ENCODE measurements around the gene CBLN4. TPM values are rescaled to one million over a fixed set of nuclear protein-coding genes. Genes with fewer than 3 reads are reported as not detected.

The CBLN4 gene
- total and polyA plus RNA-seq, 10 of the 15 experiments (the other 5 are each of a cell fraction or from before 2014, with no cell fraction given): not detected

DNA sequence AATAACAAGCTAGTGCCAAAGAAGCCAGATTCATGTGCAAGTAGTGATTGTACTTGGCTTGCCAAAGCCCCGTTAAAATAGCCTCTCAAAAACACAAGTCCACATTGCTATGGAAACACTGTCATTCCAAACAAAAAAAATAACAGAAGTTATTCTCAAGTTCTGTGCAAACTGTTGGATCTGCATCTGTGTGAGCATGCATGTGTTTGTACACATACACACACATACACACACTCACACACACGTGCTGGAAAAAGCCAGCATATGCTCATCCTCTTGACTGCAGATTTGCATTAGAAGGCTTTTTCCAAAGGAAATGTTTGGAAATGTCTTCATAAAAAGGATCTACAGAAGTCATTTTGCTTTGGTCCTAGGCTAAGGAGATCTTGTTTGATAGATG is 13.4 kb upstream of the CBLN4 start:
- no peak overlapping the region for H3K27ac ChIP-seq (ENCODE audit: control insufficient read depth, insufficient read depth)
- no peaks in the 10 kb centered on the region for H3K36me3 ChIP-seq (ENCODE audit: control insufficient read depth in 2 of 2, insufficient read depth in 2 of 2, low read length in 1 of 2)
- DNase-seq (ENCODE audit: low read depth, low spot score) (no peak), ATAC-seq (no peak), FAIRE-seq (no peak)
- H3K79me2 ChIP-seq (ENCODE audit: control insufficient read depth, insufficient read depth, low read length): no peaks in the 10 kb centered on the region
- POLR2A ChIA-PET: no interaction called here
- in situ Hi-C loops (cut with MboI): no loop called here
- 34% methylated on average over 2 of the region's 2 CpGs for WGBS (ENCODE audit: insufficient coverage, insufficient replicate concordance, low lambda C conversion rate, missing lambda C conversion rate)
- SMC1A ChIA-PET (ENCODE audit: uncharacterized antibody, unreplicated experiment): no interaction called here
- CTCF ChIA-PET: no interaction called here
- no peak overlapping the region for H3K9ac ChIP-seq (ENCODE audit: control insufficient read depth, insufficient read depth, low read length)
- H3K9me3 ChIP-seq (replicated peaks; ENCODE audit: control insufficient read depth, insufficient read depth, low read length): no peaks in the 10 kb centered on the region
- H3K4me3 ChIP-seq: no peak overlapping the region
- H2AFZ ChIP-seq (ENCODE audit: control insufficient read depth, low read depth, low read length): no peak overlapping the region
- TF ChIP-seq SIX5 (IDR thresholded peaks at IDR 0.05; ENCODE audit: low read depth, low read length, severe bottlenecking) (no peak), EP300 (IDR thresholded peaks at IDR 0.05; ENCODE audit: borderline replicate concordance in 1 of 2, control insufficient read depth in 1 of 2, low read depth in 2 of 2, low read length in 2 of 2) (no peak), SMAD5 (IDR thresholded peaks at IDR 0.05; ENCODE audit: low read depth) (no peak), RCOR1 (conservative IDR thresholded peaks at IDR 0.05; ENCODE audit: low read depth, low read length) (no peak), SPI1 (IDR thresholded peaks at IDR 0.05; ENCODE audit: borderline replicate concordance, insufficient read depth, low read depth, low read length) (no peak)
- no peaks in the 10 kb centered on the region for H4K20me1 ChIP-seq (ENCODE audit: control insufficient read depth, insufficient read depth)
- RAD21 ChIA-PET (ENCODE audit: unreplicated experiment): no interaction called here
- BruUV-seq (replicated peaks): no TSS peak
- H3K27me3 ChIP-seq (replicated peaks in 1 of 2; ENCODE audit: control insufficient read depth in 2 of 2, insufficient read depth in 2 of 2, low read length in 1 of 2): no peaks in the 10 kb centered on the region
- no peaks in the 10 kb centered on the region for H3K4me1 ChIP-seq (ENCODE audit: control insufficient read depth, insufficient read depth, low read length)
- intact Hi-C loops (cut with micrococcal nuclease; ENCODE audit: unreplicated experiment): no loop called here
- H3K4me2 ChIP-seq (ENCODE audit: control insufficient read depth, insufficient read depth): no peak overlapping the region

DNA sequence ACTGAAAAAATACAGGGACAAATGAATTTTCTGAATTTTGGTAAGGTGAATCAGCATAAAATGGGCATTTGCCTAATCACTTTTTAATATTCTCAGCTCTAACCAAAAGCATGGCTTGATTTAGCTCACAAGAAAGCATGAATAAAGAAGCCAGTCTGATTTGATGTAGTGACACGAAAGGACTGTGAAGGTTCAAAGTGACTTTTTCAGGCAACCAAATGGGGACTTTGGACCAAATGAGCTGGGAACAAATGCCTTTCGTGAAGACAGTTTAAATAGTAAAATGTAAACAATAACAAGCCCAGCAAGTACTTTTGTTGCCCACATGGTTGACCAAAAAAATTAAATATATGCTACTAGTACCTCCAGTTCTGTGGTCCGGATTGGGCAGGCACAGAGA is 12.9 kb upstream of the CBLN4 start:
- no peak overlapping the region for H3K4me2 ChIP-seq (ENCODE audit: control insufficient read depth, insufficient read depth)
- H2AFZ ChIP-seq (ENCODE audit: control insufficient read depth, low read depth, low read length): no peak overlapping the region
- FAIRE-seq (no peak), ATAC-seq (no peak), DNase-seq (ENCODE audit: low read depth, low spot score) (no peak)
- no peaks in the 10 kb centered on the region for H3K27me3 ChIP-seq (replicated peaks in 1 of 2; ENCODE audit: control insufficient read depth in 2 of 2, insufficient read depth in 2 of 2, low read length in 1 of 2)
- ChIA-PET POLR2A (no interaction called here), CTCF (no interaction called here), RAD21 (ENCODE audit: unreplicated experiment) (no interaction called here), SMC1A (ENCODE audit: uncharacterized antibody, unreplicated experiment) (no interaction called here)
- 1% methylated on average over 3 of the region's 3 CpGs for WGBS (ENCODE audit: insufficient coverage, insufficient replicate concordance, low lambda C conversion rate, missing lambda C conversion rate)
- no peaks in the 10 kb centered on the region for H3K9me3 ChIP-seq (replicated peaks; ENCODE audit: control insufficient read depth, insufficient read depth, low read length)
- no peak overlapping the region for H3K4me3 ChIP-seq
- no peaks in the 10 kb centered on the region for H3K36me3 ChIP-seq (ENCODE audit: control insufficient read depth in 2 of 2, insufficient read depth in 2 of 2, low read length in 1 of 2)
- H3K27ac ChIP-seq (ENCODE audit: control insufficient read depth, insufficient read depth): no peak overlapping the region
- in situ Hi-C loops (cut with MboI) (no loop called here), intact Hi-C loops (cut with micrococcal nuclease; ENCODE audit: unreplicated experiment) (no loop called here)
- BruUV-seq (replicated peaks): no TSS peak
- H4K20me1 ChIP-seq (ENCODE audit: control insufficient read depth, insufficient read depth): no peaks in the 10 kb centered on the region
- no peaks in the 10 kb centered on the region for H3K79me2 ChIP-seq (ENCODE audit: control insufficient read depth, insufficient read depth, low read length)
- no peak overlapping the region for H3K9ac ChIP-seq (ENCODE audit: control insufficient read depth, insufficient read depth, low read length)
- TF ChIP-seq KAT2A (conservative IDR thresholded peaks at IDR 0.05; ENCODE audit: control insufficient read depth, low read depth, low read length) (no peak), CREM (IDR thresholded peaks at IDR 0.05; ENCODE audit: low read depth) (no peak), SMC3 (IDR thresholded peaks at IDR 0.05; ENCODE audit: borderline replicate concordance, low read length) (no peak), MEF2A (IDR thresholded peaks at IDR 0.05; ENCODE audit: insufficient read depth, low read depth, low read length) (no peak), ZSCAN29 (IDR thresholded peaks at IDR 0.05) (no peak), KLF5 (IDR thresholded peaks at IDR 0.05; ENCODE audit: partially characterized antibody) (no peak), PAX5 (IDR thresholded peaks at IDR 0.05; ENCODE audit: borderline replicate concordance, low read depth, low read length) (no peak), ASH2L (IDR thresholded peaks at IDR 0.05; ENCODE audit: borderline replicate concordance, low read depth) (no peak), ZNF24 (IDR thresholded peaks at IDR 0.05) (no peak), CBX3 (IDR thresholded peaks at IDR 0.05; ENCODE audit: borderline replicate concordance, low read depth) (no peak)
- TF ChIP-seq, protein P1, sequence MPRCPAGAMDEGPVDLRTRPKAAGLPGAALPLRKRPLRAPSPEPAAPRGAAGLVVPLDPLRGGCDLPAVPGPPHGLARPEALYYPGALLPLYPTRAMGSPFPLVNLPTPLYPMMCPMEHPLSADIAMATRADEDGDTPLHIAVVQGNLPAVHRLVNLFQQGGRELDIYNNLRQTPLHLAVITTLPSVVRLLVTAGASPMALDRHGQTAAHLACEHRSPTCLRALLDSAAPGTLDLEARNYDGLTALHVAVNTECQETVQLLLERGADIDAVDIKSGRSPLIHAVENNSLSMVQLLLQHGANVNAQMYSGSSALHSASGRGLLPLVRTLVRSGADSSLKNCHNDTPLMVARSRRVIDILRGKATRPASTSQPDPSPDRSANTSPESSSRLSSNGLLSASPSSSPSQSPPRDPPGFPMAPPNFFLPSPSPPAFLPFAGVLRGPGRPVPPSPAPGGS (IDR thresholded peaks at IDR 0.05; ENCODE audit: borderline replicate concordance, insufficient read depth, low read depth, low read length, poor library complexity, severe bottlenecking): no peak
- TF ChIP-seq, protein P2, sequence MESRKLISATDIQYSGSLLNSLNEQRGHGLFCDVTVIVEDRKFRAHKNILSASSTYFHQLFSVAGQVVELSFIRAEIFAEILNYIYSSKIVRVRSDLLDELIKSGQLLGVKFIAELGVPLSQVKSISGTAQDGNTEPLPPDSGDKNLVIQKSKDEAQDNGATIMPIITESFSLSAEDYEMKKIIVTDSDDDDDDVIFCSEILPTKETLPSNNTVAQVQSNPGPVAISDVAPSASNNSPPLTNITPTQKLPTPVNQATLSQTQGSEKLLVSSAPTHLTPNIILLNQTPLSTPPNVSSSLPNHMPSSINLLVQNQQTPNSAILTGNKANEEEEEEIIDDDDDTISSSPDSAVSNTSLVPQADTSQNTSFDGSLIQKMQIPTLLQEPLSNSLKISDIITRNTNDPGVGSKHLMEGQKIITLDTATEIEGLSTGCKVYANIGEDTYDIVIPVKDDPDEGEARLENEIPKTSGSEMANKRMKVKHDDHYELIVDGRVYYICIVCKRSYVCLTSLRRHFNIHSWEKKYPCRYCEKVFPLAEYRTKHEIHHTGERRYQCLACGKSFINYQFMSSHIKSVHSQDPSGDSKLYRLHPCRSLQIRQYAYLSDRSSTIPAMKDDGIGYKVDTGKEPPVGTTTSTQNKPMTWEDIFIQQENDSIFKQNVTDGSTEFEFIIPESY (IDR thresholded peaks at IDR 0.05): no peak
- no peaks in the 10 kb centered on the region for H3K4me1 ChIP-seq (ENCODE audit: control insufficient read depth, insufficient read depth, low read length)

Measured in GM12878 (cell line).